Naive thymus-derived CD8-positive, alpha-beta T cell (primary cell): ENCODE results near the gene UST. TPM values are rescaled to one million over a fixed set of nuclear protein-coding genes. Genes with fewer than 3 reads are reported as not detected.
"Not testable (repeated sequence)": the region's sequence is repeated elsewhere in the genome, so short reads cannot be mapped to it uniquely, and the experiment has no call there.

Experiments
- ATAC-seq, 2 donors: fragments of 150-1000 bp; cut with Tn5 transposase in 1 of 2; sonication (Bioruptor Pico), chemical (Tn5 transposase) in 1 of 2; 1 replicate in 1 of 2; 2 replicates in 1 of 2; pipeline ENCODE4 v1.10.0; 2021; ENCODE audit warnings: mild to moderate bottlenecking in 2 of 2, moderate library complexity in 2 of 2
- POLR2A ChIA-PET: fragments of 350-600 bp; sonication (Branson Sonifier 250); formaldehyde crosslinking; loops from one replicate; lab custom pipeline; 2021; ENCODE audit warnings: antibody characterized with exemption; lab: Charles Lee
- DNase-seq, 10 donors: peaks; one replicate each; pipeline versions ENCODE4 v3.0.0 to v3.0.0-alpha.2; 2020 to 2022
- H3K27ac Mint-ChIP-seq, 10 donors: one replicate each; pipeline ENCODE4 v1.8.0; 2020 to 2022; ENCODE audit warnings: mild to moderate bottlenecking in 10 of 10, mixed read lengths in 10 of 10, moderate library complexity in 4 of 10, inconsistent platforms in 1 of 10
- H3K27me3 Mint-ChIP-seq, 5 donors: one replicate each; pipeline ENCODE4 v1.8.0; 2021 to 2022; ENCODE audit warnings: mixed read lengths in 5 of 5
- H3K36me3 Mint-ChIP-seq, 3 donors: one replicate each; pipeline ENCODE4 v1.8.0; 2020 to 2022; ENCODE audit warnings: mixed read lengths in 3 of 3, mild to moderate bottlenecking in 2 of 3, inconsistent platforms in 1 of 3
- H3K4me1 Mint-ChIP-seq, 4 donors: one replicate each; pipeline ENCODE4 v1.8.0; 2021 to 2022; ENCODE audit warnings: mixed read lengths in 4 of 4
- H3K4me3 Mint-ChIP-seq, 10 donors: one replicate each; pipeline ENCODE4 v1.8.0; 2020 to 2022; ENCODE audit warnings: mild to moderate bottlenecking in 10 of 10, mixed read lengths in 10 of 10, moderate library complexity in 6 of 10, inconsistent platforms in 1 of 10
- H3K9me3 Mint-ChIP-seq, 9 donors: one replicate each; pipeline ENCODE4 v1.8.0; 2020 to 2022; ENCODE audit warnings: mixed read lengths in 9 of 9, mild to moderate bottlenecking in 3 of 9, inconsistent platforms in 1 of 9, moderate library complexity in 1 of 9
- polyA plus RNA-seq, 3 donors: library from polyadenylated mRNA; unstranded; fragments of 300-500 nt; fragmentation: Illumina TruSeq; gene quantifications; one replicate each; pipeline ENCODE4 v1.2.3, GENCODE V29; 2021
- total RNA-seq, 8 experiments: library from RNA in 2 of 8; stranded (reverse) in 2 of 8; gene quantifications; one replicate each; pipeline ENCODE4 v1.2.3 and lab custom pipeline; 2021 to 2026

UST gene
- total and polyA plus RNA-seq, 5 experiments from 2014 or later = 0.08 to 1.4 (median 0.47) TPM

DNA sequence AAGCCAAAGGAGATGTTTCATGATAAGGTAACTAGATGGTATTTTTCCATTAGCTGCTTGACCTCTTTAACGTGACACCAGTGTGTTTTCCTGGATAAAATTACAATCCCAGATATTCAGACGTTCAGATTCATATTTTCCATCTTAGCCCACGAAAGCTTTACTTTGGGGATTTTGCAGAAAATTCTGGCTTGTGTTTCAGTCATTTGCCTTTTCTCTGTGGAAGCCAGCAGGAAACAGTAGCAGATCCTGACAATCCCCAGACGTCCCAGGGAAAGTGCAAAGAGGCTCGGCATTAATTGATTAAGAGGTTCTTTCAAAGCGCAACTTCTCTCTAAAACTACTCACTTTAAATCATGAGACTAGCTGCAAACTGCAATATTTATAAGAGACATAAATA, 243.6 kb downstream of the UST start:
- H3K27ac Mint-ChIP-seq = no peak overlapping the region
- ATAC-seq = no peak
- DNase-seq = no peak
- POLR2A ChIA-PET = no interaction called here
- H3K4me1 Mint-ChIP-seq = peaks cover 0 to 23% (median 0%) of the 10 kb centered on the region in 4 donors
- peaks cover 0 to 6% (median 0%) of the 10 kb centered on the region in 9 donors for H3K9me3 Mint-ChIP-seq
- peaks cover 0 to 5% (median 0%) of the 10 kb centered on the region in 3 donors for H3K36me3 Mint-ChIP-seq
- peaks cover 0 to 5% (median 2%) of the 10 kb centered on the region in 5 donors for H3K27me3 Mint-ChIP-seq
- H3K4me3 Mint-ChIP-seq = no peak overlapping the region

DNA sequence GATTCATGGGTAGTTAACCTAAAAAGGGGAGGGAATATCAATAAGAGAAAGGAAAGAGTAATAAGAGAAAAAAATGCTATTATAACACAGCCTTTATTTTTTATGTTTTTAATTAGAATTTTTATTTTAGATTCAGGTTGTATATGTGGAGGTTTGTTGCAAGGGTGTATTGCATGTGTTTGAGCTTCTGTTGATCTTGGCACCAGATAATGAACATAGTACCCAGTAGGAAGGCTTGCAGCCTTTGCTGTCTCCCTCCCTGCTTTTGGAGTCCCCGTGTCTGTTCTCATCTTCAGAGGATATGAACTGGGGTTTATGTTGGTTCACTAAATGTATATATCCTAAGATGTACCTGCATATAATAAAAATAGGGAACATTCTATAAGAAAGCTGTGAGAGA, 250.0 kb downstream of the UST start:
- Mint-ChIP-seq H3K36me3 (peaks cover 0 to 19% (median 19%) of the 10 kb centered on the region in 3 donors), H3K27me3 (peaks cover 0 to 3% (median 0%) of the 10 kb centered on the region in 5 donors), H3K4me3 (no peak overlapping the region), H3K4me1 (peaks cover 5 to 26% (median 8%) of the 10 kb centered on the region in 4 donors), H3K9me3 (peaks cover 0 to 21% (median 12%) of the 10 kb centered on the region in 9 donors), H3K27ac (no peak overlapping the region)
- POLR2A ChIA-PET = no interaction called here
- DNase-seq = no peak
- ATAC-seq = no peak

DNA sequence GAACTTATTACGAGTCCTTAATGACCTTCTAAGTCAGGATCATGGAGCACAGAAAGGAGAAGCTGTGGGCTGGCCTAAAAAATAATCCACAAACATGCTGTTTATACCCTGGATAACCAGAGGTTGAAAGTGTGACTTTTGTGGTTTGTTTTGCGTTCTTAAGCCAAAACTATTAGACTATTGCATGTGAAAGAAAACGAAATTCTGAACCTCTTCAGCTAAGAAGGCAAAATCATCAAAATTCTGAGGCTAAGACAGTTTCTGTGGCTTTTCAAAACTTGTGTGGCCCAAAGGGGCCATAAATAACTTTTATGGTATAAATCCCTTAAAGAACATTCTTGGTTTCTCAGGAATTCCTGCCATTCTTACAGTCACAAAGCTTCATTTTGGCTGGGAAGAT, 251.0 kb downstream of the UST start:
- Mint-ChIP-seq H3K27ac (no peak overlapping the region), H3K4me3 (no peak overlapping the region), H3K27me3 (peaks cover 0 to 3% (median 0%) of the 10 kb centered on the region in 5 donors), H3K36me3 (peaks cover 0 to 22% (median 20%) of the 10 kb centered on the region in 3 donors), H3K4me1 (peaks cover 5 to 26% (median 8%) of the 10 kb centered on the region in 4 donors), H3K9me3 (peaks cover 0 to 25% (median 13%) of the 10 kb centered on the region in 9 donors)
- POLR2A ChIA-PET = no interaction called here
- ATAC-seq (no peak), DNase-seq (no peak)

DNA sequence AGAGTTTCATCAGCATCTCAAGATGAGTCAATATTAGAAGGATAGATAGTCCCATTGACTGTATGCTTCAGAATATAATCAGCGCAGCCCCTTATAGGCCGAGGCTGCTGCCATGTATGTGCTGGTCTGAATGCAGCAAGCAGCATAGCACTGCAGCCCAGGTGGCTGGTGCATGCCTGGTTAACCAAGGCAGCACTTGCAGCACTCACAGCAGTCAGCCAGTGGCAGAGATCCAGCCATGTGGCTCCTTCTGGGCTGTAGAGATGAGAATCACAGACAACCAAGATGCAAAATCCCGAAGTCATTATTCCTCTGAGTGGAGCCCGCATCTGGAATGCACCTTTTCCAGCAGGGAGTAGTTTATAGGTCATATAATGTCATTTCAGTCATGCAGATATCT, 251.9 kb downstream of the UST start:
- no peak for ATAC-seq
- Mint-ChIP-seq H3K27me3 (peaks cover 0 to 3% (median 0%) of the 10 kb centered on the region in 5 donors), H3K36me3 (peaks cover 0 to 22% (median 18%) of the 10 kb centered on the region in 3 donors), H3K4me1 (peaks cover 5 to 26% (median 8%) of the 10 kb centered on the region in 4 donors), H3K9me3 (peaks cover 0 to 27% (median 13%) of the 10 kb centered on the region in 9 donors), H3K4me3 (no peak overlapping the region), H3K27ac (no peak overlapping the region)
- no peak for DNase-seq
- POLR2A ChIA-PET = no interaction called here

DNA sequence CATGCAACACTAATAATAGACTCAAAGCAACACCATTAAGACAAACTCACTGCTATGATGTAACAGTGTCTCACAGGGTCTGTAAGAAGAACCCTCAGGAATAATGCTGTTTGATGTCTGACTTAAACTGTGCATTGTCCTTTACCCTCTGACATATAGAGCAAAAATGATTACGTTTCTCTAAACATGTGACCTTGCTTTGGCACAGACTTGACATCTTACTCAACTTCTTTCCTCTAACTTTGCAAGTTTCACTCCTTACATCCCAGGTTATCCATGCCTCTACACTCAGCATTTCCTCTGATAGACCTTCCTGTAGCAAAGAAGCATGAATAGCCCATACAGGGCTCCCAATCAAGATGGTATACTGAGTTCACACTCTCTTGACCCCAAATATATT, 252.7 kb downstream of the UST start:
- peaks cover 0 to 27% (median 16%) of the 10 kb centered on the region in 3 donors for H3K36me3 Mint-ChIP-seq

DNA sequence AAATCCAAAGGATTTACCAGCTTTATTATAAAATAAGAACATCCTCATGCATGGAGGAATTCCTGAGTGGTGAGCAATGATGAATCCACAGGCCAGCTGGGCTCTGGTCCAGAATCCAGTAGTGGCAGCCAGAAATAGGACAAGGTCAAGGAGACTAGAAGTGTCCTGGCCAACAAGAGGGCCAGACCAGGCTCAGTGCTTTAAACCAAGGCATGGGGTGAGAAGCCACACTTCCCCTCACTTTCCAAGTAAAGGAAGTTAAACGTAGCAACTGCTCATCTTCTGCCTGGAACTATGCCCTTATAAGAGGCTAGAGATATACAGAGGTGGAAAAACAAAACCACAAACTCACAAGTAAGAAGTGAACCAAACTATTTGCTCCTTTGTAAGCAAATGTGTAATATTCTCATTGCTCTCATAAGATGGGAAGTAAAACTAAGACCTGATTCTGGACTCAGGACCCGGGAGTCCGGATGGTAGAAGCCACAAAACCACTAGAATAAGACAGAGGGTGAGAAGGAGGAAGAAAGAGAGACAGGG, 253.2 kb downstream of the UST start:
- Mint-ChIP-seq H3K9me3 (peaks cover 0 to 25% (median 13%) of the 10 kb centered on the region in 9 donors), H3K27me3 (peaks cover 0 to 3% (median 0%) of the 10 kb centered on the region in 5 donors), H3K36me3 (peaks cover 0 to 28% (median 15%) of the 10 kb centered on the region in 3 donors), H3K4me3 (peak overlapping the region in 1 of 10 donors; percentile 8), H3K27ac (peak overlapping the region in 2 of 10 donors; percentile 22 to 75), H3K4me1 (peaks cover 5 to 26% (median 8%) of the 10 kb centered on the region in 4 donors)
- POLR2A ChIA-PET = interaction anchor here (0.7 kb wide), 1 partner anchor 106 kb away, joined by 3 read pairs; no protein-coding TSS in a partner anchor
- no peak for DNase-seq
- ATAC-seq = no peak

More for the DNA sequence above, 252.7 kb downstream of the UST start:
- H3K4me1 Mint-ChIP-seq = peaks cover 5 to 26% (median 8%) of the 10 kb centered on the region in 4 donors
- DNase-seq = no peak
- peaks cover 0 to 3% (median 0%) of the 10 kb centered on the region in 5 donors for H3K27me3 Mint-ChIP-seq
- POLR2A ChIA-PET = no interaction called here
- H3K4me3 Mint-ChIP-seq = no peak overlapping the region
- no peak for ATAC-seq
- H3K9me3 Mint-ChIP-seq = peaks cover 0 to 25% (median 13%) of the 10 kb centered on the region in 9 donors
- H3K27ac Mint-ChIP-seq = peak overlapping the region in 1 of 10 donors; percentile 75

DNA sequence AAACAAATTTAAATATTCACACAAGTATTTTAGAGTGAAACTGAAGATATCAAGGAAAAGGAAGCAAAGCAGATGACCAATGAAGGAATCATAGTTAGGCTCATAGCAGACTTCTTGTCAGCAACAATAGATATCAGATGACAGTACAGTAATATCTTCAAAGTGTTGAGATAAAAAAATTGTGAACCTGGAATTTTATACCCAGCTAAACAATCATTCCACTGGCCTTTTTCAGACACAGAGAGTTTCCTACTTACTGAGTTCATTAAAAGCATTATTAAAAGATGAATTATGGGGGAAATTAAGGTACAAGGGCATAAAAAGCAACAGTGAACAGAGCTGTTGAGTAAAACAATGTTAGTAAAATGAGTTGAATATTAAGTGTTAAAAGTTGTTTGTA, 254.6 kb downstream of the UST start:
- DNase-seq (no peak), ATAC-seq (no peak)
- peaks cover 5 to 26% (median 8%) of the 10 kb centered on the region in 4 donors for H3K4me1 Mint-ChIP-seq
- POLR2A ChIA-PET = no interaction called here
- H3K9me3 Mint-ChIP-seq = peaks cover 0 to 25% (median 13%) of the 10 kb centered on the region in 9 donors
- no peak overlapping the region for H3K4me3 Mint-ChIP-seq
- H3K36me3 Mint-ChIP-seq = peaks cover 0 to 28% (median 10%) of the 10 kb centered on the region in 3 donors
- no peak overlapping the region for H3K27ac Mint-ChIP-seq
- H3K27me3 Mint-ChIP-seq = peaks cover 0 to 3% (median 0%) of the 10 kb centered on the region in 5 donors

DNA sequence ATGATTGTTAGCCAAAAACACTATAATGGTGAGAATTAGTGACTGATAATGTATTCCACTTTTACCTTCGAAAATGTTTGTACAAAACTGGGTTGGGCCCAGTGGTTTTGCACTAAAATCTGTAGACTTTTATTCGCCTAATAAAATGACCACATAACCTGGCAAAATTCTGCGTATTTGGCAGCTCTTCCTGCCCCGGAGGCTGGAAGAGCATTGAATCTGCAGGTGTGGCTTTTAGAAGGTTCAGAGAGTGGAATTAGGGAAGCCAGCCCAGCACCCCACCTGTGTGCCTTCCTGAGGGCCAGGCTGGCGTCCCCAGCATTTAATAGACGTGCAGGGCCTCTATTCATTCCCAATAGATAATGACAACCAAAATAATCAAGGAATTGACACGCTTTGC, 256.7 kb downstream of the UST start:
- Mint-ChIP-seq H3K4me3 (no peak overlapping the region), H3K9me3 (peaks cover 0 to 25% (median 16%) of the 10 kb centered on the region in 9 donors), H3K36me3 (peaks cover 0 to 33% (median 10%) of the 10 kb centered on the region in 3 donors), H3K27me3 (peaks cover 0 to 6% (median 1%) of the 10 kb centered on the region in 5 donors), H3K27ac (no peak overlapping the region), H3K4me1 (peaks cover 5 to 20% (median 8%) of the 10 kb centered on the region in 4 donors)
- no peak for ATAC-seq
- DNase-seq = no peak
- POLR2A ChIA-PET = no interaction called here

DNA sequence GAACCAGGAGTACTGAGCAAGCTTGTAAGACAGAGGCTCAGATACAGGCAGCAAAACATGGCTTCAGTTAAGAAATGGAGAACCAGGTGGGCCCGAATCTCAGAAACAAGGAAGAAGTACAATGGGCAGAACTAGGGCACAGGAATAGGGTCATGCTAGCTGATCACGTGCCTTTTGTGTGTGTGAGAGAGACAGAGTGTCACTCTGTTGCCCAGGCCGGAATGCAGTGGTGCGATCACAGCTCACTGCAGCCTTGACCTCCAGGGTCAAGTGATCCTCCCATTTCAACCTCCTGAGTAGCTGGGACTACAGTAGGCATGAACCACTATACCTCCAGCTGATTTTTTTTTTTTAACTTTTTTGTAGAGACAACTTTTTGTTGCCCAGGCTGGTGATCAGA, 257.8 kb downstream of the UST start:
- Mint-ChIP-seq H3K27me3 (peaks cover 0 to 6% (median 1%) of the 10 kb centered on the region in 5 donors), H3K36me3 (peaks cover 0 to 33% (median 10%) of the 10 kb centered on the region in 3 donors), H3K4me1 (peaks cover 5 to 11% (median 8%) of the 10 kb centered on the region in 4 donors), H3K9me3 (peaks cover 0 to 25% (median 16%) of the 10 kb centered on the region in 9 donors), H3K4me3 (no peak overlapping the region), H3K27ac (no peak overlapping the region)
- POLR2A ChIA-PET = interaction anchor here (0.6 kb wide), 1 partner anchor 45 kb away, joined by 3 read pairs; no protein-coding TSS in a partner anchor
- ATAC-seq = no peak
- DNase-seq = no peak

DNA sequence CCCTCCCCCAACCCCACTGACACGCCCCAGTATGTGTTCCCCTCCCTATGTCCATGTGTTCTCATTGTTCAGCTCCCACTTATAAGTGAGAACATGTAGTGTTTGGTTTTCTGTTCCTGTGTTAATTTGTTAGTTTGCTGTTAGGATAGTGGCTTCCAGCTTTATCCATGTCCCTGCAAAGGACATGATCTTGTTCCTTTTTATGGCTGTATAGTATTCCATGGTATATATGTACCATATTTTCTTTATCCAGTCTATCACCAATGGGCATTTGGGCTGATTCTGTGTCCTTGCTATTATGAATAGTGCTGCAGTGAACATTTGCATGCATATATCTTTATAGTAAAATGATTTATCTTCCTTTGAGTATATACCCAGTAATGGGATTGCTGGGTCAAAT, 259.4 kb downstream of the UST start:
- DNase-seq, POLR2A ChIA-PET, H3K4me1 Mint-ChIP-seq, H3K27ac Mint-ChIP-seq, H3K4me3 Mint-ChIP-seq, ATAC-seq, H3K27me3 Mint-ChIP-seq: not testable (repeated sequence)
- peaks cover 0 to 20% (median 5%) of the 10 kb centered on the region in 3 donors for H3K36me3 Mint-ChIP-seq
- peaks cover 0 to 10% (median 7%) of the 10 kb centered on the region in 9 donors for H3K9me3 Mint-ChIP-seq

DNA sequence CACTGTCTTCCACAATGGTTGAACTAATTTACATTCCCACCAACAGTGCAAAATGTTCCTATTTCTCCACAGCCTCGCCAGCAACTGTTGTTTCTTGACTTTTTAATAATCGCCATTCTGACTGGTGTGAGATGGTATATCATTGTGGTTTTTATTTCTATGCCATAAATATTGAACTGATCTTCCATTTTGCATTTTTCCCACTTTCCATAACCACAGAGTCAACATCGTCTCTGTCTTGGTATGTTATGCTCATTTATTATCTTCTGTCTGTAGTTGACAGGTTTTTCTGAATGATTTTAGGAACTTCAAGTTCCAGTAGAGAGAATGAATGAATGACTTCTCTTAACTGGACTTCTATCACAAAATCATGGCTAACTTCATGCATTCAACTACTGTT, 259.8 kb downstream of the UST start:
- H3K27me3 Mint-ChIP-seq = peaks cover 0 to 3% (median 1%) of the 10 kb centered on the region in 5 donors
- no peak overlapping the region for H3K4me3 Mint-ChIP-seq
- H3K36me3 Mint-ChIP-seq = peaks cover 0 to 16% (median 1%) of the 10 kb centered on the region in 3 donors
- POLR2A ChIA-PET = no interaction called here
- H3K9me3 Mint-ChIP-seq = peaks cover 0 to 6% (median 4%) of the 10 kb centered on the region in 9 donors
- ATAC-seq = no peak
- DNase-seq = no peak
- H3K27ac Mint-ChIP-seq = no peak overlapping the region
- H3K4me1 Mint-ChIP-seq = no peaks in the 10 kb centered on the region

DNA sequence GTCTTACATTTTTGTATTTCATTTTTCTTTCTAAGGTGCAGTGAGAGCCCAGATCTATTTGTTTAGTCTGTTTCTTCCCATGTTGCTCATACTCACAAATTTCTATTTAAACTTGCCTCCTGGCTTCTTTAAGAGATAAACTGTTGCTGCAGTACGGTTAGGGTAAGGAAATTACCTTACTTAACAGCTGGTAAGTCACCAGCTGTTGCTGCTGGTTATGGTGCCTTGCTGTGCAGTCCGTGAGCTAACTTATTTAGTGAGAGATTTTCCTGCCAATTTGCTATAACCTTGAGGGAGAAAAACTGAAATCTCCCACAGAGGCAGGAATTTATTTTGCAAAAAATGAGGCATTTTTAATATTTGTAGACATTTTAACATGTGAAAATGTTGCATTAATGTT, 261.0 kb downstream of the UST start:
- ATAC-seq (no peak), DNase-seq (no peak)
- no peak overlapping the region for H3K4me3 Mint-ChIP-seq
- POLR2A ChIA-PET = no interaction called here
- peaks cover 0 to 3% (median 0%) of the 10 kb centered on the region in 5 donors for H3K27me3 Mint-ChIP-seq
- H3K27ac Mint-ChIP-seq = no peak overlapping the region
- no peaks in the 10 kb centered on the region for H3K4me1 Mint-ChIP-seq
- peaks cover 0 to 11% (median 0%) of the 10 kb centered on the region in 3 donors for H3K36me3 Mint-ChIP-seq
- H3K9me3 Mint-ChIP-seq = peaks cover 0 to 4% (median 0%) of the 10 kb centered on the region in 9 donors

DNA sequence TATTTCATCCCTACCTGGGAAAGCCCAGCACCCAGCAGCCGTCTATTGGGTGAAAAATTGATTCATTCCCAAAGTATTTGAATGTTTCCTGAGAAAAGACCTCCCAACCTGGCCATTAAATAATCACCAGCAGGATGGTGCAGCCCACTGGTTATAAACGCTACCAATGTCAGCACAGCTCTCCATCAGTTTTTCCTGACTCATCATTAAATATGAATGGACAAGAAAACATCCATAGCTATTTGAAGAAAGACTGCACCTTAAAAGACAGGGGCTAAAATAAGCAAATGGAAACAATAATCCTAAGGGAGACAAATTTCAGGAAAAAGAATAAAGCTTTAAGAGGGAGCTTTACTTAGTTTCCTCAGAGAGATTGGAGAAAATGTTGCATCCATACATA, 261.9 kb downstream of the UST start:
- H3K27me3 Mint-ChIP-seq = peaks cover 0 to 3% (median 0%) of the 10 kb centered on the region in 5 donors
- POLR2A ChIA-PET = no interaction called here
- H3K4me3 Mint-ChIP-seq = no peak overlapping the region
- ATAC-seq (no peak), DNase-seq (no peak)
- peaks cover 0 to 4% (median 0%) of the 10 kb centered on the region in 9 donors for H3K9me3 Mint-ChIP-seq
- H3K4me1 Mint-ChIP-seq = no peaks in the 10 kb centered on the region
- H3K36me3 Mint-ChIP-seq = peaks cover 0 to 11% (median 0%) of the 10 kb centered on the region in 3 donors
- H3K27ac Mint-ChIP-seq = no peak overlapping the region
